ENCODE data around the gene TADA3.

TADA3 gene

GRCh38 chr3:9809615-9810432, 17.6 kb upstream of the TADA3 start, which contains the start of gene TTLL3:
Gene TTLL3, plus strand, starts transcription at chr3:9810262. Its CDS starts 400 bp downstream, at chr3:9810662.
- DNase-seq: peak; percentile 37

- DNase-seq: no peak
Observed at GRCh38 chr3:9809239-9809614, 17.0 kb upstream of the TADA3 start.

- DNase-seq: peak; percentile 45 to 48
Observed at GRCh38 chr3:9808345-9809037, 16.2 kb upstream of the TADA3 start.

- no peak for DNase-seq
Observed at GRCh38 chr3:9807981-9808344, 15.7 kb upstream of the TADA3 start.

- DNase-seq: no peak
Observed at GRCh38 chr3:9806688-9807589, 14.7 kb upstream of the TADA3 start.

- no peak for DNase-seq
Observed at GRCh38 chr3:9806137-9806536, 13.9 kb upstream of the TADA3 start.

GRCh38 chr3:9804996-9805395, 12.7 kb upstream of the TADA3 start:
- no peak for DNase-seq

GRCh38 chr3:9803494-9803893, 11.2 kb upstream of the TADA3 start:
- DNase-seq: no peak

- no peak for DNase-seq
Observed at GRCh38 chr3:9800529-9800928, 8.3 kb upstream of the TADA3 start.

- no peak for DNase-seq
Observed at GRCh38 chr3:9797196-9797945, 5.1 kb upstream of the TADA3 start.

GRCh38 chr3:9795207-9795606, 2.9 kb upstream of the TADA3 start:
- no peak for DNase-seq

GRCh38 chr3:9794400-9794799, 2.1 kb upstream of the TADA3 start:
- no peak for DNase-seq

- no peak for DNase-seq
Observed at GRCh38 chr3:9793161-9793781, 998 bp upstream of the TADA3 start.

GRCh38 chr3:9791790-9792404, 376 bp downstream of the TADA3 start:
- DNase-seq: no peak

GRCh38 chr3:9791127-9791526, 1.1 kb downstream of the TADA3 start:
- DNase-seq: no peak

- DNase-seq: no peak
Observed at GRCh38 chr3:9787714-9788113, 4.6 kb downstream of the TADA3 start.

- DNase-seq: no peak
Observed at GRCh38 chr3:9786825-9787669, 5.2 kb downstream of the TADA3 start.

GRCh38 chr3:9786209-9786739, 6.0 kb downstream of the TADA3 start:
- no peak for DNase-seq

- no peak for DNase-seq
Observed at GRCh38 chr3:9785602-9786001, 6.7 kb downstream of the TADA3 start.

GRCh38 chr3:9784965-9785364, 7.3 kb downstream of the TADA3 start:
- DNase-seq: no peak
